ENCODE results near the gene STKLD1.

DNA sequence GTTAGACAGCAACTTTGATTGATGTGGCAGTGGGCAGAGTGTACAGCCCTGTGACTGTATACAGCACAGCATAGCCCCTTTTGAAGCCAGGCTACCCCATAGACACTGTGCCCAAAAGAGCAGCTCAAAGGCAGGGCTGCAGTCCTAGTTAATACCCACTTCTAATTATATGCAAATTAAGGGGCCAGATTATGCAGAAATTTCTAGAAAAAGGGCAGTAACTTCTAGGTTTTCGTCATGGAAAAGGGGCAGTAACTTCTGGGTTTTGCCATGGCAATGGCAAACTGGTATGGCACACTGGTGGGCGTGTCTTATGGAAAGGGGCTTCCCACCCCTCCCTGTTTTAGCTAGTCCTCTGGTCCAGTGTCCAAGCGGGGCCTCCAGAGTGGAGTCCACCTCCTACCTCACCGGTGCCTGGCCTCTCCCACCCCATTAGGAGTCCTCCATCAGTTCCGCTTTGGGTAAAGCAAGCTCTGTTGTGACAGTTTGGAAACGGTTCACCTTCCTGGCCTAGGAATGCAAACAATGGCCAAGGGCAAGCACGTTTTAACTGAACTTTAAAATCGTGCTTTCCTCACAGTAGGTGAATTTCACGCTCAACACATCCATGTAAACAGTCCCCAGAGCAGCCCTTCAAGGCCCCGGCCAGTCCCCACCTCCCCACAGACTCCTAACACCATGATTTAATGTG is 51.6 kb downstream of the STKLD1 start:
- TF ChIP-seq, protein P1, sequence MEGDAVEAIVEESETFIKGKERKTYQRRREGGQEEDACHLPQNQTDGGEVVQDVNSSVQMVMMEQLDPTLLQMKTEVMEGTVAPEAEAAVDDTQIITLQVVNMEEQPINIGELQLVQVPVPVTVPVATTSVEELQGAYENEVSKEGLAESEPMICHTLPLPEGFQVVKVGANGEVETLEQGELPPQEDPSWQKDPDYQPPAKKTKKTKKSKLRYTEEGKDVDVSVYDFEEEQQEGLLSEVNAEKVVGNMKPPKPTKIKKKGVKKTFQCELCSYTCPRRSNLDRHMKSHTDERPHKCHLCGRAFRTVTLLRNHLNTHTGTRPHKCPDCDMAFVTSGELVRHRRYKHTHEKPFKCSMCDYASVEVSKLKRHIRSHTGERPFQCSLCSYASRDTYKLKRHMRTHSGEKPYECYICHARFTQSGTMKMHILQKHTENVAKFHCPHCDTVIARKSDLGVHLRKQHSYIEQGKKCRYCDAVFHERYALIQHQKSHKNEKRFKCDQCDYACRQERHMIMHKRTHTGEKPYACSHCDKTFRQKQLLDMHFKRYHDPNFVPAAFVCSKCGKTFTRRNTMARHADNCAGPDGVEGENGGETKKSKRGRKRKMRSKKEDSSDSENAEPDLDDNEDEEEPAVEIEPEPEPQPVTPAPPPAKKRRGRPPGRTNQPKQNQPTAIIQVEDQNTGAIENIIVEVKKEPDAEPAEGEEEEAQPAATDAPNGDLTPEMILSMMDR (IDR thresholded peaks at IDR 0.05) = no peak
- no peak for TF ChIP-seq EP300 (IDR thresholded peaks at IDR 0.05)

All from gastroesophageal sphincter (tissue), 3 donors.